Ovary (tissue), 9 donors: Measurements from ENCODE around the gene TDRD9. TPM values are rescaled to one million over a fixed set of nuclear protein-coding genes. Genes with fewer than 3 reads are reported as not detected.

Experiments
- DNase-seq, 5 donors: peaks; one replicate each; pipeline ENCODE4 v3.0.0-alpha.2; 2019 to 2020
- H3K27ac ChIP-seq, 2 donors: fragments of 200-600 bp; one replicate each; pipeline versions ENCODE4 v1.5.1 to v1.8.0; 2019 to 2022
- H3K27me3 ChIP-seq: fragments of 200-600 bp; one replicate; pipeline ENCODE4 v1.8.0; 2022
- H3K36me3 ChIP-seq: fragments of 200-600 bp; sonication (generic); one replicate; pipeline ENCODE4 v1.5.1; 2019
- H3K4me1 ChIP-seq: one replicate; pipeline ENCODE4 v1.8.1; 2013; ENCODE audit warnings: mild to moderate bottlenecking, moderate library complexity; ENCODE audit not compliant: insufficient read depth
- H3K4me3 ChIP-seq: fragments of 200-600 bp; sonication (generic); one replicate; pipeline ENCODE4 v1.5.1; 2017
- H3K9me3 ChIP-seq, 2 donors: fragments of 200-600 bp in 1 of 2; sonication (generic) in 1 of 2; one replicate each; pipeline versions ENCODE4 v1.5.1 to v1.8.1; 2013 to 2019; ENCODE audit warnings: mild to moderate bottlenecking in 1 of 2, moderate library complexity in 1 of 2
- EP300 ChIP-seq: sonication (generic); formaldehyde crosslinking; IDR thresholded peaks from one replicate; pipeline ENCODE4 v1.6.1; 2017; ENCODE audit warnings: antibody characterized with exemption
- POLR2A ChIP-seq: fragments of 450-650 bp; IDR thresholded peaks from one replicate; pipeline ENCODE4 v1.6.1; 2017; ENCODE audit warnings: antibody characterized with exemption, mild to moderate bottlenecking, moderate library complexity
- WGBS, 3 donors: extraction: QIAGEN DNeasy Blood & Tissue Kit in 1 of 3; methylation state at CpG; one replicate each; pipeline versions ENCODE4 v1.1.5 to v1.1.7; 2013 to 2017; 5-methylcytosine and 5-hydroxymethylcytosine counted together
- intact Hi-C, 4 donors: fragments of 100-400 bp; cut with DNase I; formaldehyde crosslinking; loops; one replicate each; pipeline versions ENCODE4 v1.11.0 to v1.15.1; 2022 to 2023
- polyA plus RNA-seq, 2 donors: library from polyadenylated mRNA; stranded (reverse); fragments of 200-250 nt in 1 of 2; fragments of 350-450 nt in 1 of 2; fragmentation: Illumina TruSeq in 1 of 2; extraction: RNeasy Lipid Tissue Mini Kit (QIAGEN cat#74804) in 1 of 2; gene quantifications; one replicate each; pipeline ENCODE4 v1.2.3, GENCODE V29; 2013 to 2014
- total RNA-seq, 7 donors: library from RNA; depleted of rRNA in 2 of 7; stranded (reverse); fragments of >200 nt in 2 of 7; fragmentation: NEBNext Ultra II Directional in 3 of 7; extraction: Animal tissue kit (Norgen Biotek cat#: 25700) in 3 of 7; gene quantifications; one replicate each; pipeline versions ENCODE4 v1.1.0 to v1.2.4, GENCODE V29; 2016 to 2023
- TF ChIP-seq, protein P1 (sequence below), 3 donors: fragments of 450-650 bp in 2 of 3; fragments of 200-600 bp in 1 of 3; IDR thresholded peaks; one replicate each; pipeline versions ENCODE4 v1.5.1 to v1.8.0; 2016 to 2022; ENCODE audit warnings: antibody characterized with exemption in 3 of 3, mild to moderate bottlenecking in 1 of 3
- donor health status: DM: no; HTN: no; CAD: no; lungs with moderate emphysema.
- donor health status: DM: no; HTN: no; CAD: no.
- donor health status: Bipolar disorder and iron deficiency.
- donor health status: DM: yes; HTN: yes; CAD: no.
- donor health status: DM: no; HTN: no; CAD: no.
- donor health status: DM: yes; HTN: yes; CAD: no.

The TDRD9 gene
- total and polyA plus RNA-seq, 9 donors, result 0.23 to 5.1 (median 0.83) TPM

GRCh38 chr14:103923863-103924262 lies 4.4 kb upstream of the TDRD9 start:
- 2 to 3% (median 3%) methylated on average over 6 of the region's 6 CpGs for WGBS, 3 donors
- intact Hi-C loops, result no loop called here
- Histone ChIP-seq H3K27me3 (no peaks in the 10 kb centered on the region), H3K27ac (no peak overlapping the region), H3K9me3 (no peaks in the 10 kb centered on the region), H3K4me3 (no peak overlapping the region), H3K36me3 (no peaks in the 10 kb centered on the region), H3K4me1 (peaks cover 8% of the 10 kb centered on the region)
- TF ChIP-seq, protein P1, sequence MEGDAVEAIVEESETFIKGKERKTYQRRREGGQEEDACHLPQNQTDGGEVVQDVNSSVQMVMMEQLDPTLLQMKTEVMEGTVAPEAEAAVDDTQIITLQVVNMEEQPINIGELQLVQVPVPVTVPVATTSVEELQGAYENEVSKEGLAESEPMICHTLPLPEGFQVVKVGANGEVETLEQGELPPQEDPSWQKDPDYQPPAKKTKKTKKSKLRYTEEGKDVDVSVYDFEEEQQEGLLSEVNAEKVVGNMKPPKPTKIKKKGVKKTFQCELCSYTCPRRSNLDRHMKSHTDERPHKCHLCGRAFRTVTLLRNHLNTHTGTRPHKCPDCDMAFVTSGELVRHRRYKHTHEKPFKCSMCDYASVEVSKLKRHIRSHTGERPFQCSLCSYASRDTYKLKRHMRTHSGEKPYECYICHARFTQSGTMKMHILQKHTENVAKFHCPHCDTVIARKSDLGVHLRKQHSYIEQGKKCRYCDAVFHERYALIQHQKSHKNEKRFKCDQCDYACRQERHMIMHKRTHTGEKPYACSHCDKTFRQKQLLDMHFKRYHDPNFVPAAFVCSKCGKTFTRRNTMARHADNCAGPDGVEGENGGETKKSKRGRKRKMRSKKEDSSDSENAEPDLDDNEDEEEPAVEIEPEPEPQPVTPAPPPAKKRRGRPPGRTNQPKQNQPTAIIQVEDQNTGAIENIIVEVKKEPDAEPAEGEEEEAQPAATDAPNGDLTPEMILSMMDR (IDR thresholded peaks at IDR 0.05), result no peak
- TF ChIP-seq POLR2A, result no peak
- no peak for TF ChIP-seq EP300
- no peak for DNase-seq

DNA sequence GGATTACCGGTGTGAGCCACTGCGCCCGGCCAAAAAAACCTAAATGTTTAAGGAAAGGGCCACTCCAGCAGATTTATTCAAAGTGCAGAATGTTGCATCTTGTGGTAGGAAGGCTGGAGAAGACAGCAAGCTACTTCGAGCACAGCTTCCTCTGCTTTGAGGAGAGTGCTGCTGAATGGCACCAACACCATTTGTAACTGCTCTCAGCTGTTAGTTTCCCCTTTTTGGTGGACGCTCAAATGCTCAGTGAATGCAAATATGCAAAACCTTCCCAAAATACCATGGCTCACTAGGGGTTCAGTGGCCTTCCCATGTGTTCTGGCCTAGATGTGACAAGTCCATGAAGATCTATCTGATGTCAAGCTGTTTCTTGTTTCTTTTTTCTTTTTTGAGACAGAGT lies 2.9 kb upstream of the TDRD9 start:
- 79 to 81% (median 79%) methylated on average over 5 of the region's 5 CpGs for WGBS, 3 donors
- Histone ChIP-seq H3K27me3 (no peaks in the 10 kb centered on the region), H3K27ac (no peak overlapping the region), H3K9me3 (no peaks in the 10 kb centered on the region), H3K36me3 (no peaks in the 10 kb centered on the region), H3K4me1 (peaks cover 3% of the 10 kb centered on the region), H3K4me3 (no peak overlapping the region)
- intact Hi-C loops, result no loop called here
- DNase-seq, result no peak
- TF ChIP-seq POLR2A, result no peak

- no peak for DNase-seq
- no peak overlapping the region for H3K4me3 ChIP-seq
- H3K4me1 ChIP-seq, result no peaks in the 10 kb centered on the region
- TF ChIP-seq EP300, result no peak
- no peak for TF ChIP-seq POLR2A
- TF ChIP-seq, protein P1 (IDR thresholded peaks at IDR 0.05), result no peak
- intact Hi-C loops, result no loop called here
- no peaks in the 10 kb centered on the region for H3K27me3 ChIP-seq
- no peaks in the 10 kb centered on the region for H3K36me3 ChIP-seq
- WGBS, 3 donors, result 90 to 92% (median 91%) methylated on average over 18 of the region's 18 CpGs
- H3K9me3 ChIP-seq, result no peaks in the 10 kb centered on the region
- no peak overlapping the region for H3K27ac ChIP-seq
Observed at GRCh38 chr14:103927566-103927965, 690 bp upstream of the TDRD9 start.

GRCh38 chr14:103930051-103930604 lies 1.9 kb downstream of the TDRD9 start:
- Histone ChIP-seq H3K4me3 (no peak overlapping the region), H3K36me3 (no peaks in the 10 kb centered on the region), H3K9me3 (no peaks in the 10 kb centered on the region), H3K4me1 (no peaks in the 10 kb centered on the region), H3K27me3 (no peaks in the 10 kb centered on the region), H3K27ac (no peak overlapping the region)
- 80 to 83% (median 81%) methylated on average over 14 of the region's 14 CpGs for WGBS, 3 donors
- intact Hi-C loops, result no loop called here
- no peak for DNase-seq
- TF ChIP-seq POLR2A, result no peak
- TF ChIP-seq, protein P1 (IDR thresholded peaks at IDR 0.05), result no peak
- no peak for TF ChIP-seq EP300

- Histone ChIP-seq H3K4me1 (no peaks in the 10 kb centered on the region), H3K27me3 (no peaks in the 10 kb centered on the region), H3K4me3 (no peak overlapping the region), H3K36me3 (no peaks in the 10 kb centered on the region), H3K9me3 (no peaks in the 10 kb centered on the region), H3K27ac (no peak overlapping the region)
- 77 to 83% (median 83%) methylated on average over 3 of the region's 3 CpGs for WGBS, 3 donors
- no peak for DNase-seq
- intact Hi-C loops, result no loop called here
- TF ChIP-seq EP300 (no peak), POLR2A (no peak)
- TF ChIP-seq, protein P1 (IDR thresholded peaks at IDR 0.05), result no peak
Observed at GRCh38 chr14:103931422-103931821, 3.2 kb downstream of the TDRD9 start.
